GM19035 (cell line): ENCODE data around the gene DISC1.
"Not testable (repeated sequence)": the region's sequence is repeated elsewhere in the genome, so short reads cannot be mapped to it uniquely, and the experiment has no call there.

Experiments used
- ATAC-seq: cut with Tn5 transposase; IDR thresholded peaks from one replicate; pipeline ENCODE4 v1.9.1; 2021; ENCODE audit not compliant: unreplicated experiment

DISC1 gene

DNA sequence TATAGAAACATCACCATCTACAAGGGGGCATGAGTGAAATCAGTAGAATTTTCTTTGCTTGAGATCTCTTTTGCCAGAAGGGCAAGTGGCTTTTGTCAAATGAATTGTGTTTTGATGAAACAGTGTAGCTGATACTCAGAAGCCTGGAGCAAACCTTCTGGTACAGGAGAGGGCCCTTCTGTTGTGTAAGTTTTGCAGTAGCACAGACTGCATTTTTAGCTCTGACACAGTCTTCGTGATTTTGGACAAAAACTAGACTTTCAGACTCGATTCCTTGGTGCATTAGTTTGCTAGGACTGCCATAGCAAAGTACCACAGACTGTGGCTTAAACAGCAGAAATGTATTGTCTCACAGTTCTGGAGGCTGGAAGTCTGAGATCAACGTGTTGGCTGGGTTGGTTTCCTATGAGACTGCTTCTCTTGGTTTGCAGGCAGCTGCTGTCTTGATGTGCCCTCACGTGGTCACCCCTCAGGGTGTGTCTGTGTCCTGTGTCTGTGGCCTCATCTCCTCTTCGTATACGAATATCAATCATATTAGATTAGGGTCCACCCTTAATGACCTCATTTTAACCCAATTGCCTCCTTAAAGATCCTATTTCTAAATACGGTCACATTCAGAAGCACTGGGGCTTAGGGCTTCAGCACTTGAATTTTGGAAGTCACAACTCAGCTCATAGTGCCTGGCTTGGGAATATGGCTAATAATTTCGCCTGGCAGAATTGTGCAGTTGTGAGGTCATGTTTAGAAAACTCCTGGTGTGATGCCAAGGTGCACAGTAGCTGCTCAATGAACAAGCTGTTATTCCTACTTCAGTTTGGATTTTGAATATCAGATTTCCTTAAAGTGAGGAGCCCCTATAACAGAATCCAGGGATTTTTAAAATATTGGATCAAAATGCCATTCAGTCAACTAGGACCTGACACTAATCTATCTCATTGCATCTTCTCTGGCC lies 21.2 kb upstream of the DISC1 start:
- ATAC-seq = no peak

DNA sequence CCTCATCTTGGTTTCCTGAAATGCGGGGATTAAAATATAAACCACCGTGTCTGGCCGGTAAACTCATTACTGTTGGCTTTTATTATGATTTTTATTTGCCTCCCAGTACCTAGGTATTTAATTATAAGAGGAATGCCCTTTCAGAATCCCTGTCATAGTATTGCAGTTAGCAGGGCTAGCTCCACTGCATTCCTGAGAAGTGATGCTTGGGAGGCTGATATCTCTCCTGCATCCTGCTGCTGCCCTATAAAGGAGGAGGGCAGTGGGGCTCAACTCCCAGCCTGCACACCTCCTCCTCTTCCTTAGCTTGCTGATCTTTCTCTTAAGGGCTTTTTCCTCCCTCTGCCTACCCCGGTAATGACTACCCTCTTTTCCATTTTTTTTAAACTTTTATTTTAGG lies 19.9 kb upstream of the DISC1 start:
- ATAC-seq = no peak

DNA sequence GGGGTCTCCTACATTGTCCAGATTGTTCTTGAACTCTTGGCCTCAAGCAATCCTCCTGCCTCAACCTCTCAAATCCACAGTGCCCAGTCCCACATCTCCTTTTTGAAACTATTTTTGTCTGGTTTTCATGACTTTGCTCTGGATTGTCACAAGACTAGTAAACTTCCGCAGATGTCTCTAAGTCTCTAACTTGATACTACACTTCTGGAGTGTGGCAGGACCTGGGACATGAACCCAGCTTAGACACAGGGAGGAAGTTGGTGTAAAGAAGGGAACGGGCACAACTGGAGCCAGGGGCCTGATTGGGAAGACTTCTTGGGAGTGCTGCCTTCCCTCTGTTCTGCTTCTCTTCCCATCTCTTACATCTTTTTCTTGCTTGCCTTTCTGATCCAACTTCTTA lies 16.2 kb upstream of the DISC1 start:
- ATAC-seq = no peak

DNA sequence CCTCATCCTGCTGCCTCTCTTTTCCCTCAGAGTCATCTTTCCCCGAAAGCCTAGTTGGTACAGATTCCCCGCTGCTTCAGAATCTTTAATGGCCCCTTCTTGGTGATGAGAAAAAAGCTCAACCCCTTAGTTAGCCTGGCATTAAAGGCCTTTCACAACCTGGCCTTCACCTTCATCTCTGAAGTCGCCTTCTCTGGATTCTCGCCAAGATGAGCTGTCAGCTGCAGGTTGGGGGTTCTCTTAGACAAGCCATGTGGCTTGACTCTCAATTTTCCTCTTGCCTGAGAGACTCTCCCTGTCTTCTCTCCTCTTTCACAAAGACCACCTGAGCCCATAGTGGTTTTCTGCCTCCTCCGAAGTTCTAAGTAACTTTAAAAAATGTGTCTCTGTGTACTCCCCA lies 15.5 kb upstream of the DISC1 start:
- no peak for ATAC-seq

DNA sequence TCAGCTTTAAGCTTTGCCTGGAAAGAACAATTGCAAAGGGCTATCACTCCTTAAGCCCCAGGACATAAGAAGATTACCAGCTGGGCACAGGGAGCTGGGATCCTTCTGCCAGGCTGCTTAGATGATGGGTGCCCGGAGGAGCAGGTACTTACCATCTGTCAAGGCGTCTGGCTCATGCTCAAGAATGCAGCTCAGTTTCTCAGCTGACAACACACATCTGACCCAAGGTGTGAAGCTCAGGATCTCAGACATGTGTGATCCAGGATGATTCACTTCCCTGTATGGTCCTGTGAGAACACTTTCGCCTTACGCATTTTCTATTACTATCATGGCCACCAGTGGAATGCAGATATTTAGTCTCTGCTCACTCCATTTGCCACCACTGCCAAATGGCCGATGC lies 14.7 kb upstream of the DISC1 start:
- ATAC-seq = no peak

DNA sequence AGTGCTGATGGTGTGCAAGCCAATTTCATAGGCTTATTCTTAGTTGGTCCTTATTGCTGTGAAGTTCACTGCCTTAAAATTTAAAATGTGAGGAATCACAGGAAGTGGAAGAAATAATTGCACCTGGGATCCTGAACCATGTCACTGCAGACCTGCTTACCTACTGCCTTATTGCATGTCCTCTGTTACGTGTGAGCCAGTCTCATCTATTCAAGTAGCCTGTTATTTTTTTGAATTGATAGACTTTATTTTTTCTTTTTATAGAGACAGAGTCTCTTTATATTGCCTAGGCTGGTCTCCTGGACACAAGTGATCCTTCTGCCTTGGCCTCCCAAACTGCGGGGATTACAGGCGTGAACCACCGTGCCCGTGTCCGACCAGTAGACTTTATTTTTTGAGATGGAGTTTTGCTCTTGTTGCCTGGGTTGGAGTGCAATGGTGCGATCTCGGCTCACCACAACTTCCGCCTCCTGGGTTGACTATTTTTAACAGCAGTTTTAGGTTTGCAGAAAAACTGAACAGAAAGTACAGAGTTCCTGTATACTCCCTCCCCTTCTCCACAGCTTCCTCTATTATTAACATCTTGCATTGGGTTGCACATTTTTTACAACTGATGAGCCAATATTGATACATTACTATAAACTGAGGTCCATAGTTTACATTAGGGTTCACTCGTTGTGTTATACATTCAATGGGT lies 14.0 kb upstream of the DISC1 start:
- ATAC-seq = peak; percentile 96

DNA sequence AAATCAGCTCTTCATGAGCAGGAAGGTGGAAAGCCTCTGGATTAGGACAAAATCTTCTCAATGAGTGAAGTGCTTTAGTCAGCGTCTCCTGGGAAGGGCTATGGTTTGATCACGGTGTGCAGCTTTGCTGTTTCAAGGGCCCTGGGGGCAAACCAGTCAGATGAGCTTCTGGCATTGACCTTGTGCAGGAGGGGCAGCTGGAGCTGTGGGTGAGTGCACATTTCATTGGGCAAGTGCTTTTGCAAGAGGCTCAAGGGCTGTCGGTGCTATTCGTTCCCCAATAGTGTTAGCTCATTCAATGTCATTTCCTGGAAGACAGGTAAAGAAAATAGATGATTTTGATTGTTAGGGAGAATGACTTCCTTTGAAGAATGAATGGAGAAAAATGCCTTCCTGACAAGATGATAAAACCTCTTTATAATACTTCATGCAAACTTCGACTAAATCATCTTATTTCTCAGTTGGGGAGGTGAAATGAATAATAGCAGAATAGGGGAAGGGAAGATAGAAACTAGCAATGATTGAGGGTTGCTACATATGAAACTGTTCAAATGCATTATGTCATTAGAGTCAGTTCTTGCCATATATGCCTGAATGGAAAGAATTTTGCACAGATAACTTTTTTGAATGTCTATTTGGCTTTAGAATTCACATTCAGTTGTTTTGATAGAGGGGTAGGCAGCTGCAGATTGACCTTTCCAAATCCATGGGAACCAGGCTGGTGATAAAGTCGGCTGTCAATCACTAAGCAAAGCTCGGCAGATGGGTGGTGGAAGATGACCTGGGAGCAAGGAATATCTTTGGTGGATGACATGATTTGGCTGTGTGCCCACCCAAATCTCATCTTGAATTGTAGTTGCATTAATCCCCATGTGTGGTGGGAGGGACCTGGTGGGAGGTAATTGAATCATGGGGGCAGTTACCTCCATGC lies 12.9 kb upstream of the DISC1 start:
- ATAC-seq = no peak

DNA sequence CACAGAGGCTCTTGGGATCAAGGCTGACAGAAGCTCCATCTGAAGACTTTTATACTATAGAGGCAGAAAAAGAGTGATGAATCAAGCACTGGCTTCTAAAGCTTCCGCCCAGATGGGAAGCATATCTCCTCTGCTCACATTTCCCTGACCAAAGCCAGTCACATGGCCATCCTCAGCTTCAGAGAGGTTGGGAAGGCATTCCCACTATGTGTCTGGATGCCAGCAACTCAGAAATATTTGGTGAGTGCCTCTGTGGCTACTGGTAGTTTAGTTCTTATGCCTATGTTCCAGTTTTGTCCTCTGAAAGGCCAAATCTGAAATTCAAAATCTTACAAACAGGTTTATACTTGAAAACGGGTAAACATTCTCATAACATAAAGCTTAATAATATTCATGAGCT lies 9.9 kb upstream of the DISC1 start:
- no peak for ATAC-seq

DNA sequence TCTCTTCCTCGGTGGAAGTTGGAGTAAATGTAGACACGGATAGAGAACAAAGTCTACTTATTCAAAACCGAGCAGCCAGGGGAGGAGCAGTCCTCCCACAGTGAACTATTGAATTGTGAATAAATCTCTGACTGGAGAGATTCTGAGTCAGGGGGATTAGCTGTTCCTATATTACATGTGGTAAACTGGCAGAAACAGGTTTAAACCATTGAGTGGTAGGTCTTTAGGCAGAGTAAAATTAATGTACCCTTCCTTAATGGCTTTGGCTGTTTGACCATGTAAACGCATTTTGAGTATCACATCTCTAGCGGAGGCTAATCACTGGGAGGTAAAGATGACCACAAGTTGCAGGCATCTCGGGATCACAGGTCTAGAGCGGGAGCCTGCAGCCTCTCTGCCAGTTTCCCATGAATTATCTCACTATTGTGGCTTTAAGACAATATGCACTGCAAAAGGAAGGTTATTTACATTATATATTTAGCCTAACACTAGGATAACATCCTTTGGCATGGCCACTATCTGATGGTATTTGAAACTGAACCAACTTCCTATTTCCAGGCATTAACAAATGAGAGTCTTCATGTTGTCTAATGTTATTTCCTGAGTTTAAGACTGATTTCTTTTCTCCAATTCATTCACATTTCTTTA lies 7.9 kb upstream of the DISC1 start:
- ATAC-seq = no peak

DNA sequence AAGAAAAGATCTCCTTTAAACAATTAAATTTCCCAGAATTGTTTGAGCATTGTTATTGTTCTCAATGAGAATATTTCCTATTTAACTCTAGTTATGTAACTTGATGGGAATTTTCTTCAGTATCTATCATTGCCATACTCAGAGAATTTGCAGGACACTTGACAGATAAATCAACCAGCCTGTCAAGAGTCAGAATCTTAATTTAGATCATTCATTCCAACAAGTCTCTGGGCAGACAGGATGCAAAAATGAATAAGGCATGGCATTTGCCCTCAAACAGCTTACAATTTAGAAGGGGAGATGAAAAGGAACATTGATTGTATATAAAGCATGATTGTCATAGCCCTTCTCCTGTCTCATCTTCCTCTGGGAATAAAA lies 7.3 kb upstream of the DISC1 start:
- no peak for ATAC-seq

DNA sequence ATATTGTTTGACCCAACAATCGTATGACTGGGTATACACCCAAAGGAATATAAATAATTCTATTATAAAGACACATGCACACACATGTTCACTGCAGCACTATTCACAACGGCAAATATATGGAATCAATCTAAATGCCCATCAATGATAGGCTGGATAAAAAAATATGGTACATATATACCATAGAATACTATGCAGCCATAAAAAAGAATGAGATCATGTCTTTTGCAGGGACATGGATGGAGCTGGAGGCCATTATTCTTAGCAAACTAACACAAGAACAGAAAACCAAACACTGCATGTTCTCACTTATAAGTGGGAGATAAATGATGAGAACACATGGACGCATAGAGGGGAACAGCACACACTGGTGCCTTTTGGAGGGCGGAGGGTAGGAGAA lies 1.5 kb upstream of the DISC1 start:
- ATAC-seq = not testable (repeated sequence)

DNA sequence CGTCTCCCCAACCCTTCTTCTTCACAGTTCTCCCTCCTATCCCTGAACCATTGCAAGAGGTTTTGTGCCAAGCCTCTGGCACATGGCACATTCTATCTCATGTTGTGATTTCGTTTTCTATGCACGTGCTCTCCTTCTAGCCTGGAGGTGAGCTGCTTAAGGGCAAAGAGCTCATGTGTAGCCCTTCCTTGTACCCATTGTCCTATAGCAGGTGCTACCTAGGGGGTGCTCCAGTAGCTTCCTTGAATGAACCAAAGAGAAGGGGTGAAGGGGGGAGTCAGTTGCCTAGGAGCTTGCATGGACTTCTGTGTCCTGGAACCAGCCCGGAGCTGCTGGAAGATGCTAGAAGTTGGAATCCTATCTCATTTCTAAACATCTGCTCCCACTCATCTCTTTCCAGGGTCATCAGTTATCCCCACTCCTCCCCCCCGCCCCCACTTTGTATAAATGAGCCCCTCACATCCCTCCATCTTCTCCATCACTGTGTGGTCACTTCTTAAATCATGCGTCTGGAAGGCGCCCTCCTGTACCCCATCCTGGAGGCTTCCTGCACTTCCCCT lies 535 bp upstream of the DISC1 start:
- no peak for ATAC-seq

DNA sequence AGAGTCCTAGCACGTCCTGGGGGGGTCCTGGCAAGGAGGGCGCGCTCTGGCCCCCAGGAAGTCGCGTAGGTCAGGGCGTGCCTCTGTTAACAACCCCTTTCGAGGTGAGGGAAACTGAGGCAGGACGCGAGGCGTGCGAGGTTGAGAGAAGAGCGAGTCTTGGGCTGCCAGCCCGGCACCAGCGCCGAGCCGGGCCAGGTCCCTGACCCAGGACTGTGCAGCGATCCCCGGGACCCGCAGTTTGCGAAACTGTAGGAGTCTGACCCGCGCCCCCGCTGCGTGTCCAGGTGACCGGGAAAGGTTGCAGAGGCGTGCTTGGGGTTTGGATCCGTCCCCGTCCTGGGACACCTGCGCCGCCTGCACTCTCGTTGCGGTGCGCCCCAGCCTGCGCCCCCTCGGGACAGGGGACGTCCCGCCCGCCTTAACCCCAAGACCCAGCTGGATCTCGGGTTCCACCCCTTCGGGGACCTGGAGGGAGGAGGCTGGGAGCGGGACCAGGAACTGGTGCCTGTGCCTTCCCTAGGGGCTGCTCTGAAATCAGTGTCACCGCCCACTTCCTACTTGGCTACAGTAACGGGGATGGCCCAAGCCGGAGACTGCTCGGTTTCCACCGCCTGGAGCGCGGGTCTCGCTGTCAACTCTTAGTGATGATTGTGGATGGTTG lies 493 bp downstream of the DISC1 start:
- peak; percentile 62 for ATAC-seq

DNA sequence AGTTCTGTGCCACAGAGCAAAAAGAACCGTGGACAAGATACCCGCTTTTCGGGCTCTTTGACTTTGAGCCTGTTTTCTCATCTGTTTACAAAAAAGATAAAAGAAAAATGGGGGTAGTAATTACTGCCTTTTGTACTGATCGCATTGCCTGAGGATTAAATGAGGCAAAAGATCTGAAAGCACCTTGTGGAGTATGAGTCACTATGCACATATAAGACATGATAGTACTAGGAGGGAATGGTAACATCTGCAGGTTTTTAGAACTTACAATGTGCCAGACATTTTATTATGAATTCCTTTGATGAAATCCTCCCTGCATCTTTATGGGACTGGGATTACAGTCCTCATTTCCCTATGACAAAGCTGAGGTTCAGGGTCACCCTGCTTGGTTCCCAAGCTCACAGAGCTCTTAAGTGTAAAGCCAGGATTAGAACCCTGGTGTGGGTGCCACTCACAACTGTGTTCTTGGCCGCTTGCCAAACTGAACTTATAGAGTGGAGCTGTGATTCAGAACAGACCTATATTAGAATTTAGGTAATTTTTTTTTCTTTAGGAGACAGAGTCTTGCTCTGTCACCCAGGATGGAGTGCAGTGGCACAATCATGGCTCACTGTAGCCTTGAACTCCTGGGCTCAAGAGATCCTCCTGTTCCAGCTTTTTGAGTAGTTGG lies 1.8 kb downstream of the DISC1 start:
- no peak for ATAC-seq

DNA sequence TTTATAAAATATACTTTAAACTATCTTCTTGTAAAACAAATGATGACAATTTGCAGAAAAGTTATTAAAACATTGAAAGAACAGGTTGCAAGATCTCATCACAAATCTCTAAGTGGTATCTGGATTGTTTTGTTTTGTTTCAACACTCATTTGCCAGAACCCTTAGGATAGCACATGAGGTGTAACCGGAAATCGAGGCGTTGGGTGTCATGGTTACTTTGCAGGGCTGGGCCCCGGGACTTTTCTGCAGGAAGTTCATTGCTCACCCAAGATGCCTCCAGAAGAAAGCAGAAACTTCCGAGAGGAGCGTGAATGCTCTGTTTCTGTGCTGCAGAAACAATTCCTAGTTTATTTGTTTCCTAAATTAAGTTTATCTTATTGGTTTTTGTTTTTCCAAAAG lies 2.5 kb downstream of the DISC1 start:
- ATAC-seq = no peak

DNA sequence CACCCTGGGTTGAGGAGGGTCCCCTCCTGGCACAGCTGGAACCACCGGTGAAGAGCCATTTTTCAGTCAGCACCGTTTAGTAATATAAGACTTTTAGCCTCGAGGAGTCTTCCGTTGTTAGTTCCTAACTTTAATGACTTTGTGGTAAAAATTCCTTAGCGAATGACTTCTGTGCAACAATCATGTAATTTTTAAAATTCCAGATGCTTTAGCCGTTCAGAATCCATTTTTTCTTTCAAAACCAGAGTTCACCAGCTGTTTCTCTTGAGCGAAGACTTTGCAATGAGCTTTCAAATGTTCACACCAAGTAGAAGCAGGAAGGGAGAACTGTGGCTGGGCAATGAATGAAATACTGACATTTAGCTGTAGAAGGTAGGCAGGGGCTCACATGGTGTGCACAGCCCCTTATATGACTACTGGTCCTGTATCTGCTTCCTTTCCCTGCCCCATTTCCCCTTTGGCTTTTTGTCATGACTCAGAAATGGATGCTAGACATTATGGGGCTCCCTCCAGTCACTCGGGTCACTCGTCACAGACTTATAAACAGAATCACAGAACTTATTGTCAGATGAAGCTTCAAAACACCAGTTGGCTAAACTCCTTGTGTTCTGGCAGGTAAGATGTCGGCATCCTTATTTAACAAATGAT lies 4.1 kb downstream of the DISC1 start:
- ATAC-seq = no peak

DNA sequence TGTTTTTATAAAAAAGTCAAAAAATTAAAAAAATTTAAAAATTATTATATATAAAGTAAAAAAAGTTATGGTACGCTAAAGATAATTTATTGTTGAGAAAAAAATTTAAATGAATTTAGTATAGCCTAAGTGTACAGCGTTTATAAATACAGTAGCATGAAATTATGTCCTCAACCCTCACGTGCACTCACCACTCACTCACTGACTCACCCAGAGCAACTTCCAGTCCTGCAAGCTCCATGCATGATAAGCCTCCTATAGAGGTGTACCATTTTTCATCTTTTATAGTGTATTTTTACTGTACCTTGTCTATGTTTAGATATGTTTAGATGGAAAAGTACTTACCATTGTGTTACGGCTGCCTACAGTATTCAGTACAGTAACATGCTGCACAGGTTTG lies 5.1 kb downstream of the DISC1 start:
- no peak for ATAC-seq

DNA sequence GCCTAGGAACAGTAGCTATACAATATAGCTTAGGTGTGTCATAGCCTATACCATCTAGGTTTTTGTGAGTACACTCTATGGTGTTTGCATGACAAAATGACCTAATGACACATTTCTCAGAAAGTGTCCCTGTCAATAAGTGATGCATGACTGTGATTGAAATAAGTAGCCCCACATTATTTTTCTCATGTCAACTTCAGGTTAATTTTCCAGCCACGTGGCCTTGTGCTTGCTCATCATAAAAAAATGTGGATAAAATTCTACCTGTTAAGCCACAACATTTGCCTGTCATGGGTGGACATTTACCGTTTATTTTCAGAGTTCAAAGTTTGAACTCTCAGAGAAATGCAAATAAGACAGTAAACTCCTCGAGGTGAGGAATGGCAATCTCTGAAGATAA lies 5.5 kb downstream of the DISC1 start:
- no peak for ATAC-seq
